H1 (cell line): Measurements from ENCODE around the gene PIK3R3. TPM values are rescaled to one million over a fixed set of nuclear protein-coding genes. Genes with fewer than 3 reads are reported as not detected.

ENCODE experiments used
- CTCF ChIA-PET: fragments of 300-600 bp; sonication (Branson Sonifier 250); formaldehyde crosslinking; loops from one replicate; lab custom pipeline; 2021; ENCODE audit not compliant: partially characterized antibody; lab: Charles Lee
- POLR2A ChIA-PET: fragments of 300-600 bp; sonication (Branson Sonifier 250); formaldehyde crosslinking; loops from one replicate; lab custom pipeline; 2021; ENCODE audit warnings: inconsistent platforms; ENCODE audit not compliant: partially characterized antibody; lab: Charles Lee
- DNase-seq, 2 experiments: peaks; one replicate each; pipeline versions ENCODE4 v3.0.0 to v3.0.0-alpha.2; 2010 to 2022; ENCODE audit warnings: low spot score in 2 of 2, low read depth in 1 of 2, mixed read lengths in 1 of 2
- FAIRE-seq: peaks from 2 replicates; lab custom pipeline; 2011; peaks lifted over from hg19 to GRCh38; lab: Jason Lieb, UNC
- H2AFZ ChIP-seq: 2 replicates; pipeline ENCODE4 v1.8.1; 2012; ENCODE audit warnings: low read length, inconsistent platforms
- H2AK5ac ChIP-seq: 2 replicates; pipeline ENCODE4 v1.6.1; 2013; ENCODE audit warnings: low read depth, low read length
- H2BK120ac ChIP-seq: replicated peaks from 2 replicates; pipeline ENCODE3; 2013; ENCODE audit warnings: low read depth, low read length, inconsistent platforms
- H2BK12ac ChIP-seq: 2 replicates; pipeline ENCODE4 v1.6.1; 2013; ENCODE audit warnings: low read depth, low read length
- H2BK15ac ChIP-seq: 2 replicates; pipeline ENCODE4 v1.6.1; 2013; ENCODE audit warnings: low read length
- H2BK20ac ChIP-seq: 2 replicates; pipeline ENCODE4 v1.6.1; 2013; ENCODE audit warnings: low read length
- H2BK5ac ChIP-seq: 2 replicates; pipeline ENCODE4 v1.6.1; 2013; ENCODE audit warnings: low read depth, low read length
- H3K14ac ChIP-seq: 2 replicates; pipeline ENCODE4 v1.6.1; 2013; ENCODE audit warnings: inconsistent platforms; ENCODE audit not compliant: insufficient read length
- H3K18ac ChIP-seq: 2 replicates; pipeline ENCODE4 v1.6.1; 2013; ENCODE audit warnings: low read length; ENCODE audit errors: extremely low read depth
- H3K23ac ChIP-seq: 2 replicates; pipeline ENCODE4 v1.6.1; 2013; ENCODE audit warnings: inconsistent platforms; ENCODE audit not compliant: insufficient read length
- H3K23me2 ChIP-seq: 2 replicates; pipeline ENCODE4 v1.6.1; 2013; ENCODE audit warnings: low read depth, low read length
- H3K27ac ChIP-seq: 2 replicates; pipeline ENCODE4 v1.6.1; 2011; ENCODE audit warnings: low read depth, low read length, inconsistent platforms
- H3K27me3 ChIP-seq, 4 experiments: replicated peaks in 1 of 4; 1 replicate in 1 of 4; 2 replicates in 3 of 4; pipeline versions ENCODE4 v1.6.1 to v1.8.1; 2011 to 2013; ENCODE audit warnings: low read length in 3 of 4, mild to moderate bottlenecking in 3 of 4, inconsistent platforms in 2 of 4, mixed read lengths in 2 of 4, moderate library complexity in 1 of 4; ENCODE audit not compliant: control insufficient read depth in 3 of 4, insufficient read depth in 3 of 4; ENCODE audit errors: extremely low read depth in 1 of 4
- H3K36me3 ChIP-seq, 4 experiments: 2 replicates each; pipeline versions ENCODE4 v1.6.1 to v1.8.1; 2011 to 2013; ENCODE audit warnings: mild to moderate bottlenecking in 4 of 4, low read length in 3 of 4, moderate library complexity in 2 of 4, control low read depth in 1 of 4, inconsistent platforms in 1 of 4; ENCODE audit not compliant: insufficient read depth in 4 of 4, control insufficient read depth in 2 of 4
- H3K4ac ChIP-seq: replicated peaks from 2 replicates; pipeline ENCODE3; 2013; ENCODE audit warnings: low read length, low read depth, mixed read lengths, inconsistent platforms; ENCODE audit not compliant: insufficient read length
- H3K4me1 ChIP-seq, 4 experiments: replicated peaks in 1 of 4; 1 replicate in 1 of 4; 2 replicates in 3 of 4; pipeline versions ENCODE4 v1.6.1 to v1.8.1; 2011 to 2013; ENCODE audit warnings: low read length in 3 of 4, inconsistent platforms in 2 of 4, mixed read lengths in 1 of 4; ENCODE audit not compliant: insufficient read depth in 4 of 4, control insufficient read depth in 3 of 4
- H3K4me2 ChIP-seq, 2 experiments: 2 replicates each; pipeline versions ENCODE4 v1.6.1 to v1.8.1; 2011 to 2013; ENCODE audit warnings: low read depth in 2 of 2, low read length in 2 of 2, control low read depth in 1 of 2, inconsistent platforms in 1 of 2, mild to moderate bottlenecking in 1 of 2; ENCODE audit not compliant: insufficient read depth in 1 of 2
- H3K4me3 ChIP-seq, 4 experiments: fragments of 200-600, 300-600 bp in 1 of 4; sonication (generic), shearing (Covaris generic), sonication (Bioruptor Twin) in 1 of 4; 2 replicates each; pipeline versions ENCODE4 v1.5.1 to v1.8.1; 2011 to 2016; ENCODE audit warnings: low read length in 4 of 4, low read depth in 3 of 4, control low read depth in 2 of 4, inconsistent platforms in 2 of 4, mild to moderate bottlenecking in 2 of 4, mixed read lengths in 1 of 4, moderate library complexity in 1 of 4; ENCODE audit not compliant: insufficient read depth in 2 of 4; ENCODE audit errors: extremely low read depth in 1 of 4
- H3K56ac ChIP-seq: replicated peaks from 2 replicates; pipeline ENCODE3; 2013; ENCODE audit warnings: low read depth, mild to moderate bottlenecking, mixed read lengths, low read length, inconsistent platforms; ENCODE audit not compliant: insufficient read length
- H3K79me1 ChIP-seq: 2 replicates; pipeline ENCODE4 v1.6.1; 2013; ENCODE audit warnings: low read depth, low read length, control low read depth
- H3K79me2 ChIP-seq, 2 experiments: 2 replicates each; pipeline versions ENCODE4 v1.6.1 to v1.8.1; 2012 to 2013; ENCODE audit warnings: low read length in 2 of 2, mild to moderate bottlenecking in 2 of 2, inconsistent platforms in 1 of 2; ENCODE audit not compliant: insufficient read depth in 2 of 2, control insufficient read depth in 1 of 2
- H3K9ac ChIP-seq, 4 experiments: replicated peaks in 1 of 4; 1 replicate in 1 of 4; 2 replicates in 3 of 4; pipeline versions ENCODE4 v1.6.1 to v1.8.1; 2011 to 2013; ENCODE audit warnings: low read depth in 3 of 4, low read length in 3 of 4, control low read depth in 2 of 4, mild to moderate bottlenecking in 2 of 4, moderate library complexity in 2 of 4, inconsistent platforms in 1 of 4; ENCODE audit errors: extremely low read depth in 1 of 4
- H3K9me3 ChIP-seq, 2 experiments: 2 replicates each; pipeline versions ENCODE4 v1.6.1 to v1.8.1; 2012 to 2013; ENCODE audit warnings: mild to moderate bottlenecking in 2 of 2, moderate library complexity in 2 of 2, control low read depth in 1 of 2, inconsistent platforms in 1 of 2, low read depth in 1 of 2, low read length in 1 of 2, mixed read lengths in 1 of 2; ENCODE audit not compliant: insufficient read depth in 2 of 2
- H4K20me1 ChIP-seq, 2 experiments: replicated peaks in 1 of 2; 2 replicates each; pipeline versions ENCODE3 to v1.8.1; 2011 to 2013; ENCODE audit warnings: inconsistent platforms in 2 of 2, low read length in 2 of 2, mild to moderate bottlenecking in 1 of 2; ENCODE audit not compliant: insufficient read depth in 2 of 2, control insufficient read depth in 1 of 2
- H4K5ac ChIP-seq: 2 replicates; pipeline ENCODE4 v1.6.1; 2013; ENCODE audit warnings: low read length, low read depth, mixed read lengths, inconsistent platforms; ENCODE audit not compliant: insufficient read length
- H4K8ac ChIP-seq: 2 replicates; pipeline ENCODE4 v1.8.0; 2013; ENCODE audit warnings: mild to moderate bottlenecking, moderate library complexity, low read length, inconsistent platforms; ENCODE audit not compliant: insufficient read depth; ENCODE audit errors: extremely low read depth
- H4K91ac ChIP-seq: replicated peaks from 2 replicates; pipeline ENCODE3; 2013; ENCODE audit warnings: low read length, mixed read lengths, inconsistent platforms; ENCODE audit not compliant: insufficient read length
- BCL11A ChIP-seq, 2 experiments: IDR thresholded peaks; one replicate each; pipeline ENCODE4 v1.6.1; 2011; ENCODE audit warnings: low read depth in 2 of 2, low read length in 2 of 2, mild to moderate bottlenecking in 2 of 2
- EGR1 ChIP-seq: IDR thresholded peaks from 2 replicates; pipeline ENCODE4 v1.6.1; 2011; ENCODE audit warnings: low read depth, low read length, borderline replicate concordance
- WGBS, 2 experiments: shearing (Covaris generic) in 1 of 2; methylation state at CpG; one replicate each; pipeline versions ENCODE4 v1.1.6 to v1.1.7; 2013 to 2015; ENCODE audit warnings: low lambda C conversion rate in 2 of 2, mixed read lengths in 2 of 2, inconsistent platforms in 1 of 2, low coverage in 1 of 2, missing lambda C conversion rate in 1 of 2; ENCODE audit not compliant: insufficient replicate concordance in 2 of 2, insufficient coverage in 1 of 2, insufficient read length in 1 of 2; ENCODE audit errors: extremely low coverage in 1 of 2, missing lambda C conversion rate in 1 of 2; 5-methylcytosine and 5-hydroxymethylcytosine counted together
- polyA plus RNA-seq, 7 experiments: library from polyadenylated mRNA; depleted of rRNA in 3 of 7; stranded (reverse) in 5 of 7; unstranded in 2 of 7; fragments of >200 nt in 5 of 7; fragments of 200-250 nt in 2 of 7; gene quantifications; 1 replicate in 5 of 7; 2 replicates in 1 of 7; 4 replicates in 1 of 7; pipeline versions ENCODE4 v1.2.1 to v1.2.3, GENCODE V29; 2011 to 2013; ENCODE audit warnings: missing spikeins in 2 of 7, mixed read lengths in 2 of 7
- total RNA-seq: library from RNA; stranded (reverse); fragmentation: NEBNext Ultra II Directional; extraction: Animal tissue kit (Norgen Biotek cat#: 25700); gene quantifications from 2 replicates; pipeline ENCODE4 v1.2.1, GENCODE V29; 2021

Gene PIK3R3
- total and polyA plus RNA-seq, 2 of the 8 experiments (the other 6 are each of a cell fraction or from before 2014, with no cell fraction given), result 5.3 to 13.6 TPM

DNA sequence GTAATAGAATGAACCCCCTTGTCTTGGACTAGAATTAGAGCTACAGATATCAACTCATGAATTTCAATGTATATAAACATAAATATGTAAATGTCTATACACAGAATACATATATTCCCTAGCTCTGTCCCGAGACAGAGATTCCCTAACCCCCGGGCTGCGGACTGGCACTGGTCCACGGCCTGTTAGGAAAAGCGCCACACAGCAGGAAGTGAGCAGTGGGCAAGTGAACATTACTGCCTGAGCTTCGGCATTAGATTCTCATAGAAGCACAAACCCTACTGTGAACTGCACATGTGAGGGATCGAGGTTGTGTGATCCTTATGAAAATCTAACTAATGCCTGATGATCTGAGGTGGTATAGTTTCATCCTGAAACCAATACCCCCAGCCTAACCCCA, 51.2 kb downstream of the PIK3R3 start:
- Histone ChIP-seq H2AK5ac (no peak overlapping the region), H2AFZ (no peak overlapping the region), H3K27me3 (no peaks in the 10 kb centered on the region), H3K79me2 (0 out of 4 replicates have a peak, but pooled peaks cover 0 to 2% of the 10 kb centered on the region in 2 experiments), H3K79me1 (no peaks in the 10 kb centered on the region; the same call in 1 of the 2 replicates), H3K4me2 (no peak overlapping the region), H4K5ac (no peak overlapping the region), H4K20me1 (peaks cover 0 to 2% of the 10 kb centered on the region in 2 experiments), H3K9me3 (no peaks in the 10 kb centered on the region), H3K18ac (no peak overlapping the region), H3K36me3 (no peaks in the 10 kb centered on the region; a peak in 1 of 8 replicates), H3K56ac (no peak overlapping the region), H2BK120ac (no peak overlapping the region), H3K4me1 (no peaks in the 10 kb centered on the region), H4K91ac (no peak overlapping the region), H3K14ac (no peak overlapping the region), H2BK5ac (no peak overlapping the region), H2BK20ac (no peak overlapping the region), H4K8ac (no peak overlapping the region), H3K27ac (no peak overlapping the region), H3K23me2 (no peaks in the 10 kb centered on the region), H3K4me3 (no peak overlapping the region), H2BK12ac (no peak overlapping the region), H3K23ac (no peak overlapping the region), H3K9ac (no peak overlapping the region), H2BK15ac (no peak overlapping the region), H3K4ac (no peak overlapping the region)
- DNase-seq (no peak), FAIRE-seq (no peak)
- 96% methylated on average over 7 of the region's 7 CpGs; no CpG with 5 or more reads in 1 of the 2 experiments for WGBS, 2 experiments
- ChIA-PET CTCF (no interaction called here), POLR2A (interaction anchor here (1.1 to 1.3 kb wide), 2 partner anchors 10 to 11 kb away, joined by 3 read pairs; no protein-coding TSS in a partner anchor)
- no peak for TF ChIP-seq EGR1
- no peak for TF ChIP-seq BCL11A (IDR thresholded peaks at IDR 0.05; ENCODE audit: low read depth in 2 of 2, low read length in 2 of 2)
